ENCODE results near the gene MGAT4B. TPM values are rescaled to one million over a fixed set of nuclear protein-coding genes. Genes with fewer than 3 reads are reported as not detected.
A peak's percentile ranks its signal among the peaks of the same experiment; 100 is the strongest.

MGAT4B gene
- total RNA-seq, 8 experiments from 2014 or later, result 37.5 to 115 (median 64.5) TPM

GRCh38 chr5:179822059-179822432, 15.4 kb upstream of the MGAT4B start:
- Histone ChIP-seq H3K4me1 (replicated peaks in 1 of 2) (peaks cover 29 to 34% of the 10 kb centered on the region in 2 donors), H3K27ac (no peak overlapping the region), H3K4me3 (peak overlapping the region; percentile 77 to 92 (median 89))
- no peak for ATAC-seq (replicated peaks in 6 of 8)
- WGBS, 10 experiments, result 40 to 94% (median 58%) methylated on average over 1 to 3 of the region's 3 CpGs; no CpG with 5 or more reads in 3 of the 10 experiments
- in situ Hi-C loops (cut with MboI; ENCODE audit: low pct_unique_long_range_greater_than_20kb in 2 of 9, low sequenced_read_pairs in 9 of 9, unreplicated experiment in 9 of 9), result no loop called here

DNA sequence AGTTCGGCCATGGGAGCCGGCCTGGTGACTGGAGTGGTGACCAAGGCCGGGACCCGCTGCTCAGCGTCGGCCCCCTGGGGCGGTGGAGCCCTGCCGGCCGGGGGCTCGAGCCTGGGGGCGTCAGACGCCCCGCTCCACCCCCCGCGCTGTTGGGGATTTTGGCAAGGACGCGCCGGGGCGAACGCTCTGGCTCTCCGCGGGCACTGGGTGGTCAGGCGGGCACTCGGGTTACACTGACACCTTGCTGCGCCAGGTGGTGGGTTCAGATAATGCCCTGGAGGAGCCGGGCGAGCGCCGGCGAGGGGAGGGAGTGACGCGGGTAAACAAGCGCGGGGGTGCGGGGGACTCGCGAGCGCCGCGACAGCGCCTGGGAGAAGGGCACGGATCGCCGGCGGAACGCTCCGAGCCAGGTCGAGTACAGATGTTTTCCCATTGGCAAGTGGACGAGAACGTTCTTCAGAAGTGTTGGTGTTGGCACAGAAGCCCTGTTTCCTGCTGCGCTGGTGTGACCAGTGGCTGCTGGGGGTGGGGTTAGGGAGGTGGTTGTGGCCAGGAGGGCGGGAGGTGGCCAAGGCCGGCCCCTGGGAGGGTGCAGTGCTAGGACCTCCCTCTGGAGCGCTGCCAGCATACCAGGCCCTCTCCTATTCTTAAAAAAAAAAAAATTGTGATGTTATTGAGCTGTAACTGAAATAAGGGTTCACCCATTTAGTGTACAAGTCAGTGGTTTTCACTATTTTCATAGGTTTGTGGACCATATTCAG, 14.8 kb upstream of the MGAT4B start:
- H3K4me1 ChIP-seq (replicated peaks in 1 of 2), result peaks cover 29 to 40% of the 10 kb centered on the region in 2 donors
- WGBS, 10 experiments, result 0 to 20% (median 1%) methylated on average over 1 to 7 of the region's 54 CpGs; no CpG with 5 or more reads in 6 of the 10 experiments
- peak; percentile 19 to 65 (median 32) for ATAC-seq (replicated peaks in 6 of 8)
- in situ Hi-C loops (cut with MboI; ENCODE audit: low pct_unique_long_range_greater_than_20kb in 2 of 9, low sequenced_read_pairs in 9 of 9, unreplicated experiment in 9 of 9), result no loop called here
- H3K4me3 ChIP-seq, result peak overlapping the region; percentile 77 to 92 (median 89)
- peak overlapping the region; percentile 89 to 94 for H3K27ac ChIP-seq

- Histone ChIP-seq H3K4me3 (peak within 1 kb of the TSS; percentile 77 to 92 (median 89)), H3K27ac (peak within 1 kb of the TSS; percentile 89 to 94), H3K4me1 (replicated peaks in 1 of 2) (peaks cover 29 to 42% of the 10 kb centered on the region in 2 donors)
- WGBS, 10 experiments, result 0 to 40% (median 0%) methylated on average over 1 to 6 of the region's 81 CpGs; no CpG with 5 or more reads in 7 of the 10 experiments
- peak; percentile 15 to 60 (median 48) for ATAC-seq (replicated peaks in 6 of 8)
- in situ Hi-C loops (cut with MboI; ENCODE audit: low pct_unique_long_range_greater_than_20kb in 2 of 9, low sequenced_read_pairs in 9 of 9, unreplicated experiment in 9 of 9), result no loop called here
Observed at GRCh38 chr5:179820483-179821297, 14.0 kb upstream of the MGAT4B start, which contains the start of gene SQSTM1. SQSTM1 (plus strand) TSS chr5:179820905; CDS start chr5:179820937, 32 bp downstream.

DNA sequence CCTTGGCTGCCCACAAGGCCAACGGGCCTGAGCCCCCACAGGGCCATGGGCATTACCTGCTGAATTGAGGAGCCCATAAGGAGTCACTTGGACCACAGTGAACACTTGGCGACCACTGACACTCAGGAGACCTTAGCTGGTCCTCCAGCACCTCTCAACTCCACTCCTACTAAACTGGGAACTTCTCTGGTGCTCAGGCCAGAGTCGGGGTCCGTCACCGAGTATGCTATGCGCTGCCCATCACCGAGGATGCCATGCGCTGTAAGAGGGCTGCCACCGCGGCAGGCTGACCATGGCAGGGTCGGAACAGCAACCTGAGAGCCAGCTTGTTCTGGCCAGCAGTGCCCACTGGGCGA, 13.4 kb upstream of the MGAT4B start:
- in situ Hi-C loops (cut with MboI; ENCODE audit: low pct_unique_long_range_greater_than_20kb in 2 of 9, low sequenced_read_pairs in 9 of 9, unreplicated experiment in 9 of 9), result no loop called here
- ATAC-seq (replicated peaks in 6 of 8), result no peak

DNA sequence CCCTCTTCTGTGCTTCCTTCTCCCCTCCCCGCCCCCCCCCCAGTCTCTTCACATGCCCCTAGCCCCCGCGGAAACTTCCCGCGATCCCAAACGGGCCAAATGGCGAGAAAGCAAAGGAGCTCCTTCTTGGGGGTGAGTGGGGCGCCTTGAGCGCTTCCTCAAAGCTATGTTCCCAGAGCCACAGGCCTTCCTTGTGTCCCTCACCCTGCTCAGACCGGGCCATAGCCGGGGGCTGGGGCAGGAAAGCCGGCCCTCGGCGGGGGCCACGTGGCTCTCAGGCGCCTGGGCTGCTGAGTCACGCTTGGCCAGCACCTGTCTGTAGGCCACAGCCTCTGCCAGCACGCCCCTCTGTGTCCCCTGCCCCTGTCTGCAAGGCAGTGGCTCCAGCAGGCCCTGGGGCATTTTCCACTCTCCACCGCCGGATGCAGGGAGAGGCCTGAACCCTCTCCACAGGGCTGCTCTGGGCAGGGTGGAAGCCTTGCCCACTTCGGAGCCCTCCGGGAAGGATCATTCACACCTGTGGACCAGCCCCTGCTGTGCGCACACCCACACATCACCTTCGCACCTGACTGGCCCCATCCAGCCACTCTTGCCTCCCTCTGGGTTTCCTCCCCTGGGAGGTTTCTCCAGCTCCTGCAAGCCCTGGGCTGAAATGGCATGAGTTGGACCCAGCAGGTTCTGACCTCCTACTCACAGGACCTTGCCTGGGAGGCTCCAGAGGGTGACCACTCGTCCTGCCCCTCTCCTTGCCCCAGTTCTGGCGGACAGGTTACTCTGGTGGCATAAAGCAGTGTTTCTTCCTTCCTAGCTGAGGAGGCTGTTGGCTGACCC, 12.8 kb upstream of the MGAT4B start:
- in situ Hi-C loops (cut with MboI; ENCODE audit: low pct_unique_long_range_greater_than_20kb in 2 of 9, low sequenced_read_pairs in 9 of 9, unreplicated experiment in 9 of 9), result no loop called here
- peak overlapping the region; percentile 13 to 92 (median 29) for H3K4me3 ChIP-seq
- H3K4me1 ChIP-seq (replicated peaks in 1 of 2), result peaks cover 29 to 42% of the 10 kb centered on the region in 2 donors
- peak overlapping the region; percentile 89 to 94 for H3K27ac ChIP-seq
- peak; percentile 21 to 69 (median 54) for ATAC-seq (replicated peaks in 6 of 8)
- 21 to 24% methylated on average over 2 to 5 of the region's 26 CpGs; no CpG with 5 or more reads in 8 of the 10 experiments for WGBS, 10 experiments

More for the DNA sequence above, 13.4 kb upstream of the MGAT4B start:
- Histone ChIP-seq H3K4me3 (peak overlapping the region; percentile 77 to 92 (median 89)), H3K4me1 (replicated peaks in 1 of 2) (peaks cover 29 to 42% of the 10 kb centered on the region in 2 donors), H3K27ac (peak overlapping the region; percentile 89 to 94)
- WGBS, 10 experiments, result 0 to 22% (median 17%) methylated on average over 1 to 4 of the region's 12 CpGs; no CpG with 5 or more reads in 7 of the 10 experiments

GRCh38 chr5:179818746-179819295, 12.2 kb upstream of the MGAT4B start:
- in situ Hi-C loops (cut with MboI; ENCODE audit: low pct_unique_long_range_greater_than_20kb in 2 of 9, low sequenced_read_pairs in 9 of 9, unreplicated experiment in 9 of 9), result no loop called here
- ATAC-seq (replicated peaks in 6 of 8), result peak; percentile 45 to 74 (median 66)
- H3K4me1 ChIP-seq (replicated peaks in 1 of 2), result peaks cover 29 to 42% of the 10 kb centered on the region in 2 donors
- peak overlapping the region; percentile 89 to 94 for H3K27ac ChIP-seq
- H3K4me3 ChIP-seq, result peak overlapping the region; percentile 13 to 77 (median 21)
- 20% methylated on average over 1 of the region's 35 CpGs; no CpG with 5 or more reads in 9 of the 10 experiments for WGBS, 10 experiments

DNA sequence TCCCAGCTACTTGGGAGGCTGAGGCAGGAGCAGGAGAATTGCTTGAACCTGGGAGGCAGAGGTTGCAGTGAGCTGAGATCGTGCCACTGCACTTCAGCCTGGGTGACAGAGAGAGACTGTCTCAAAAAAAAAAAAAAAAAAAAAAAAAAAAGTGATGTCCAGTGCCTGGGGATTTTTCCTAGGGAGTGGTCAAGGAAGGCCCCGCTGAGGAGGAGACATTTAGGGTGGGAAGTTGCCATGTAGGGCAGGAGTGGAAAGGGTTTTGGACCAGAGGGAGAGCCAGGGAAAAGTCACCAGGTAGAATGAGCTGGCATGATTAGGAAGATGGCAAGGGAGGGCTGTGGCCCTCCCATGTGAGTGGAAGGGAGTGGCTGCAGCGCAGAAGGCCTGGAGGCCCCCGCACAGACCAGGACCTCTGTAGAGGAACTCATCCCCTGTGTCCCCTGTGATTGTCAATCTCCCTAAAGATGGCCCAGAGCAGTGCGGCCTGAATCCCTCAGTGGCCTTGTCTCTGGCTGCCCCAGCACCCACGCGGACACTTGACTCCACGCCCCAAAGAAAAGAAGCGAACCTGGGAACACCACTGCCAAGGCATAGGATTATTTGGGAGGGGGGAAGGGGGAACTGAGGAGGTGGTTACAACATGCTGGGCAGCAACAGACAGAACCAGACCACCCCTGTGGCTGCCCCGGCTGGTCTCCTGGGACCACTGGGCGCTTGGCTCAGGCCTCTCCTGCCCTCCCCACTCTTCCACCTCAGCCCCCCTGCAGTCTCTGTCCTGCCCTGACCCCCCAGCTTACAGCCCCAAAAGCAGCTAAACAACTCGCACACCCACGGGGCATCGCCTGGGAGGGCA, 11.5 kb upstream of the MGAT4B start:
- Histone ChIP-seq H3K4me3 (peak overlapping the region; percentile 13 to 77 (median 21)), H3K27ac (peak overlapping the region; percentile 89 to 94), H3K4me1 (replicated peaks in 1 of 2) (peaks cover 29 to 42% of the 10 kb centered on the region in 2 donors)
- in situ Hi-C loops (cut with MboI; ENCODE audit: low pct_unique_long_range_greater_than_20kb in 2 of 9, low sequenced_read_pairs in 9 of 9, unreplicated experiment in 9 of 9), result no loop called here
- no peak for ATAC-seq (replicated peaks in 6 of 8)
- WGBS, 10 experiments, result 60 to 100% (median 81%) methylated on average over 1 to 7 of the region's 14 CpGs; no CpG with 5 or more reads in 2 of the 10 experiments

GRCh38 chr5:179817470-179817840, 10.8 kb upstream of the MGAT4B start:
- Histone ChIP-seq H3K4me1 (replicated peaks in 1 of 2) (peaks cover 28 to 39% of the 10 kb centered on the region in 2 donors), H3K4me3 (peak overlapping the region in 2 of 5 donors; percentile 2 to 15), H3K27ac (no peak overlapping the region)
- no peak for ATAC-seq (replicated peaks in 6 of 8)
- in situ Hi-C loops (cut with MboI; ENCODE audit: low pct_unique_long_range_greater_than_20kb in 2 of 9, low sequenced_read_pairs in 9 of 9, unreplicated experiment in 9 of 9), result no loop called here
- 93 to 100% methylated on average over 1 to 3 of the region's 8 CpGs; no CpG with 5 or more reads in 8 of the 10 experiments for WGBS, 10 experiments

DNA sequence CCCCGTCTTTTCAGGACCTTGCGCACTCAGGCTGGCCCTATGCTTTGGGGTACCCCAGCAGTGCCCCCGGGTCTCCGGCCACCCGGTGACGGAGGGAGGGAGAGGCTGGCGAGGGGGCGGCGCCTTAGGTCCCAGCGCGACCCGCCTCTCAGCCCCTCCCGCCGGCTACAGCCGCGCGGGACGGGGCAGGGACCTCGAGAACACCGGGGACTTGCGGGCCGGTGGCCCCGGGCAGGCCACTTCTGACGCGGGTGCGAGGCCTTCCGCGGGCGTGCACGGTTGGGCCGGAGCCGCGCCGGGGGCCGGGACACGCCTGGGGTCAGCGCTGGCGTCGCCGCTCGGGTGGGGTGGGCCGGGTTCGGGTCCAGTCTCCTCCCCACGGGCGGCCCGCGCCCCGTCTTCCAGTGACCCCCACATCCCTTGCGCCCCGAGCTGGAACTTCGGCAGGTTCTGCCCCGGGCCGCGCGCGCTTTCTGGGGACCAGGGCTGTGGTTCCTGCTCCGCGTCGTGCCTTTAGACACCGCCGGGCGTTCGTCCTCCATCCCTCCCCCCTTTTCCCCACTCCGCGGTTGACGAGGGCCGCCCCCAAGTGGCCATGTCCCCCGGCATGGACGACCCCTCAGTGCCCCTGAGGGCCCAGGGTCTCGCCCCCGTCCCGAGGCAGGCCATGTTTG, 10.3 kb upstream of the MGAT4B start:
- 40% methylated on average over 2 of the region's 72 CpGs; no CpG with 5 or more reads in 9 of the 10 experiments for WGBS, 10 experiments
- no peak overlapping the region for H3K27ac ChIP-seq
- H3K4me1 ChIP-seq (replicated peaks in 1 of 2), result peaks cover 22 to 35% of the 10 kb centered on the region in 2 donors
- in situ Hi-C loops (cut with MboI; ENCODE audit: low pct_unique_long_range_greater_than_20kb in 2 of 9, low sequenced_read_pairs in 9 of 9, unreplicated experiment in 9 of 9), result no loop called here
- no peak for ATAC-seq (replicated peaks in 6 of 8)
- H3K4me3 ChIP-seq, result peak overlapping the region in 3 of 5 donors; percentile 2 to 16 (median 15)

DNA sequence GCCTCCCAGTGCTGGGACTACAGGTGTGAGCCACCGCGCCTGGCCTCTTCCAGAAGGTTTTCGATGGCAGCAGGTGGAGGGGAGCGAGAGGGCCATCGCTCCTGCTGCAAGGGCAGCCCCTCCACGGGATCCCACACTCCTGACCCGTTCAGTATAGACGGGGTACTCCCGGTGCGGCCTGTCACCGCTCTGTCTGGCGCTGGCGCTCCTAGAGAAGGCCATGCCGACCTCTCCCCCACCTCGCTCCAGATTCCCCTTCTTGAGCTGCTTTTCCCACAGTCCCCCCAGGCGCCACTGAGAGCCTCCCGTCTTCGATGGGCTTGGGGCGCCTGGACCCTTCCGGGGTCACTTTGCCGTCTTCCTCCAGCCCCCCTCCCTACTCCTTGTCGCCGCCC, 9.7 kb upstream of the MGAT4B start:
- ATAC-seq (replicated peaks in 6 of 8), result no peak
- Histone ChIP-seq H3K4me3 (peak overlapping the region in 2 of 5 donors; percentile 15 to 16), H3K27ac (no peak overlapping the region), H3K4me1 (replicated peaks in 1 of 2) (peaks cover 22 to 35% of the 10 kb centered on the region in 2 donors)
- in situ Hi-C loops (cut with MboI; ENCODE audit: low pct_unique_long_range_greater_than_20kb in 2 of 9, low sequenced_read_pairs in 9 of 9, unreplicated experiment in 9 of 9), result no loop called here
- 71 to 100% (median 100%) methylated on average over 2 to 4 of the region's 23 CpGs; no CpG with 5 or more reads in 7 of the 10 experiments for WGBS, 10 experiments
